ENCODE measurements around the gene GRP.

DNA sequence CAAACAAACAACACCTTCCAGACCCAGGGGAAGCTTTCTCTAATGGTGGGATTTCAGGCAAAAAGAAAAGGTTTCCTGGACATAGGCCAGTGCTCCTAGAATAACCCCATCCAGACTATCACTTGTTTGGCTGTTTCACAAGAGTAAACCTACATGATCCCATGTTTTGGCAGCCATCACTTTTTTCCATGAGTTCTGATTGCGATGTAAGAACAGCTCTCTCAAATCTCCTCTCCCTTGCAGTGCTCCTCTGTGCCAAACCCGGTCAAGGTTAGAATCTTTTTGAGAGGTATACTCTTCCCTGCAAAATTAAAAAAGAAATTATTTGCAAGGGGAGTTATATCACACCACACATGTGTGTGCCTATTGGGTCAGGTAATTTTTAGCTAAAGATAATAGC lies 11.9 kb downstream of the GRP start:
- TF ChIP-seq, protein P1, sequence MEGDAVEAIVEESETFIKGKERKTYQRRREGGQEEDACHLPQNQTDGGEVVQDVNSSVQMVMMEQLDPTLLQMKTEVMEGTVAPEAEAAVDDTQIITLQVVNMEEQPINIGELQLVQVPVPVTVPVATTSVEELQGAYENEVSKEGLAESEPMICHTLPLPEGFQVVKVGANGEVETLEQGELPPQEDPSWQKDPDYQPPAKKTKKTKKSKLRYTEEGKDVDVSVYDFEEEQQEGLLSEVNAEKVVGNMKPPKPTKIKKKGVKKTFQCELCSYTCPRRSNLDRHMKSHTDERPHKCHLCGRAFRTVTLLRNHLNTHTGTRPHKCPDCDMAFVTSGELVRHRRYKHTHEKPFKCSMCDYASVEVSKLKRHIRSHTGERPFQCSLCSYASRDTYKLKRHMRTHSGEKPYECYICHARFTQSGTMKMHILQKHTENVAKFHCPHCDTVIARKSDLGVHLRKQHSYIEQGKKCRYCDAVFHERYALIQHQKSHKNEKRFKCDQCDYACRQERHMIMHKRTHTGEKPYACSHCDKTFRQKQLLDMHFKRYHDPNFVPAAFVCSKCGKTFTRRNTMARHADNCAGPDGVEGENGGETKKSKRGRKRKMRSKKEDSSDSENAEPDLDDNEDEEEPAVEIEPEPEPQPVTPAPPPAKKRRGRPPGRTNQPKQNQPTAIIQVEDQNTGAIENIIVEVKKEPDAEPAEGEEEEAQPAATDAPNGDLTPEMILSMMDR (IDR thresholded peaks at IDR 0.05): no peak
- no peak for TF ChIP-seq POLR2A (IDR thresholded peaks at IDR 0.05)
